Epidermal melanocyte (primary cell): Measurements from ENCODE around the gene IGLON5.

ENCODE experiments used
- DNase-seq: peaks from one replicate; pipeline ENCODE4 v3.0.0; 2011; ENCODE audit warnings: low spot score; ENCODE audit not compliant: insufficient read length

IGLON5 gene

DNA sequence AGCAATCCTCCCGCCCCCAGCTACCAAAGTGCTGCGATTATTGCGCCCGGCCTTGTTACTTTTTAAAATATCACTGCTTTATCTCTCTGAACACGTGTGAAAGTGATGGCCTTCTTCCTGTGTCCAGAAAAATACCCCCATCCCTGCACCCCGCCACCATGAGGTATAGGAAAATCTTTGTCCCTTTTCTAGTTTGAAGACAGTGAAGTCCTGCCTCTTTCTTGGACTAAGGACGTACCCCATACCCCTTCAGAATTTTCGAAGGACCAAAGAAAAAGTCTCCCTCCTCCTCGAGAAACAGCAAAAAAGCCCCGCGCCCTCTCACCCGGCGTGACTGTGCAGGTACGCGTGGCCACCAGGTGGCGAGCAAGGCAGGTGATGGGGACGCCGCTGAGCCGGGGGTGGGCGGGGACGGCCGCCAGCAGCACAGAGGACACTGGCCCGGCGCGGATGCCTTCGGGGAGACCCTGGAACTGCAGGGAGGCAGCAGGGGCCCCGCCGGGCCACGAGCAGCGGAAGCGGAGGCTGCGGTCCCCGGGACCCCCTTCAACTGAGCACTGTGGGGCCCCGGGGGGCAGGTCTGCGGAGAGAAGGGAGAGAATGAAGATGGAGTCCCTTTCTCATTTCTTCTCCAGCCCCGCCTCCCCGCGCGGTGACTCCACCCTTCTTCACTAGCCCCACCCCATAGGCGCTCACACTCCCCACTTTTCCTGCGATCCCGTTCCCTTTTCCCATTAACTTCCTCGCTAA, 27.3 kb downstream of the IGLON5 start:
- DNase-seq = peak; percentile 81

- no peak for DNase-seq
Measured at GRCh38 chr19:51339313-51339686, 27.9 kb downstream of the IGLON5 start.

DNA sequence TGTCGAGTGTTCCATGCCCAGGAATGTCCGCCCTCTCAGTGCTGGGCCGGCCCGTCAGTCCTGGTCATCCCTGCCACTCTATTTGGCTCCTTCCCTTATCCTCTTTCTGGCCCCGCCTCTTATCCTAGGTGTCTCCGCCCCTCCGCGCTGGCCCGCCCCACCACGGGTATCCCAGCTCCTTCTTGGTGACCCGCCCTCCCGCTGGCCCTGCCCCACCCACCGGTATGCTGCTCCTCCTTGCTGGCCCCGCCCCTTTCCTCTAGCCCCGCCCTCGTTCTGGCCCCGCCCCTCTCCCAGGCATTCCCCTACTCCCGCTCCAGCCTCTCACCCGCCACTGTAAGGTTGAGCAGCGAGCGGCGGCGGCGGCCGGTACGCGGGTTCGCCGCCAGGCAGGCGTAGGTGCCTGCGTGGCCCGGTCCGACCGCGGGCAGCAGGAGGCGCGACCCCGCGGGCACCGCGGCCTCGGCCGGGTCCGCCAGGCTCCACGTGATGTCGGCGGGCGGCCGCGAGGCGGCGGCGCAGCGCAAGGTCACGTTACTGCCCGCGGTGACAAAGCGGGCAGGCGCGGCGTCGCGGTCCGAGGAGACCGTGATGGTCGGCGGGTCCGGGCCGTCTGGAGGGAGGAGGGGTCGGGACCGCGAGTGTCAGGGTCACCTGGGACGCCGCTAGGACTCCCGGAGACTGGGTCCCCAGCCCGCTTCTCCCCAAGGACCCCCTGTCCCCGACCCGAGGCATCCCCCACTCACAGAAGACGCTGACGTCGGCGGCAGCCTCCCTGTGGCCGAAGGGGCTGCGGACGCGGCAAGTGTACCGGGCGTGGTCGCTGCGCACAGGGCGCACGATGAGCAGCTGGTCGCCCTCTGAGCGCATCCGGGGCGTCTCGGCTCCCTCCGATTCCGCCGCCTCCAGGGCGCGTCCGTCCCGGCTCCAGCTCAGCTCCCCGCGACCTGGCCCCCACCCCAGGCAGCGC, 28.5 kb downstream of the IGLON5 start:
- DNase-seq = peak; percentile 96

DNA sequence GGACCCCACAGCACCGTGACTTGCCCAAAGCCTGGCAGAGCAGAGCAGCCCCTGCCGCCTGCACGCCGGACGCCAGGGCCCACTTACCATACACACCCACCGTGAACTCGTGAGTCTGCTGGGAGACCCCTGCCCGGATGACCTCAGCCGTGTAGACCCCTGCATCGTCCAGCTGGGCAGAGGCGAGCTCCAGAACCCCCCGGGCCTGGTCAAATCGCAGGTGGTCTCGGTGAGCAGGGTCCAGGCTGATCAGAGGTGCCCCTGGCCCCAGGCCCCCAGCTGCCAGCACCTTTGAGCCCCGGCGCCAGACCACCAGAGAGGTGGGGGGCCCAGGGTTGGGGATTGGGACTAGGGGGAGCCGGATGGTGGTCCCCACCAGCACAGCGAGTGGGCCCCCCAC, 29.6 kb downstream of the IGLON5 start:
- DNase-seq = no peak

- no peak for DNase-seq
Measured at GRCh38 chr19:51341976-51342580, 30.6 kb downstream of the IGLON5 start, which contains the start of gene VSIG10L. VSIG10L (minus strand) TSS chr19:51342139; CDS start chr19:51342124, 15 bp downstream.

GRCh38 chr19:51342631-51343569, 31.5 kb downstream of the IGLON5 start:
- no peak for DNase-seq

GRCh38 chr19:51345076-51345620, 33.7 kb downstream of the IGLON5 start:
- DNase-seq = no peak

DNA sequence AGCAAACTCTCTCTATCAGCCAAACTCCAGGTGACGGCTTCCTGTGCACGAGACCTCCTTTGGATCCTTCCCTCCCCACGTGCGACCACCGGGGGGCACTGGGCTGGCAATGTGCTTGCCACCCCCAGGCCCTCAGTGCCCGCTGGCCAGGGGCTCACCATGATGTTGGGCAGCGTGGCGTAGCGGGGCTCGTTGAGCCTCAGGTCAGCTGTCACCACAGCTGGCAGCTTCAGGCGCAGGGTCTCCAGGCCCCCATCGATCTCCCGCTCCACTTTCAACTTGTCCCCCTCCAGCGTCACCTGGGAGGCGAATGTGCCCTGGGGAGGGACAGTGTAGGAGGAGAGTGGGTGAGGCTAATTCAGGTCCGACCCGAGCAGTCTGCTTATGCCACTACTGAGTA, 35.3 kb downstream of the IGLON5 start:
- DNase-seq = no peak

GRCh38 chr19:51347209-51347928, 35.9 kb downstream of the IGLON5 start:
- DNase-seq = no peak

DNA sequence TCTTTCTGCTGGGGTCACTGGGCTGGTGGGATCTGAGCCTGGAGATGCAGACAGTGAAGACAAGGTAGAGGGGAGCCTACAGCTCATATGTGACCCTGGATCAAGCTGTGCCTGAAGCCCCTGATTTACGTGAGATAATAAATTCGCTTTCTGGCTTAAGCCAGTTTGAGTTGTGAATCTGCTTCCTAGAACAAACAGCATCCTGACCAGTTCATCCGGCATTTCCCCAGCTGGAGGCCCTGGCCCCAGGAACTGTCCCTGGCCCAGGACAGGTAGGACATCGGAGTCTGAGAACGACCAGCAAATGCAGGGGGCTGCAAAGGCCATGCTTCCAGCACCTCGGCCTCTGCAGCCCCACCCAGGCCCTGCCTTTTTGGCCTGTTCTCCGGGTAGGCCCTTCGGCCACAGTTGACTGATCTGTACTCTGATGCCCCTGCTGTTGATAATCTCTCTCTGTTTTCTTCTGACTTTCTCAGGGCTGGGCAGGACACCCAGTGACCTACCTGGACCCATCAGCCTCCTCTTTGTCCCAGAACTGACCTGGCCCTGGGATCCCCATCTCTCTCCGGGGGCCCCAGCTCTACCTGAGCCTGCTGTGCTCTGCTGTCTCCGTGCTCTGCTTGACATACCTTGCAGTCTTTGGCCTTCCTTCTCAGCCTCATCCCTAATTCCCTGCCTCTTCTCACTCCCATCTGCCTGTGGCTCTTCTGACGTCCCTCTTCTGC, 40.0 kb downstream of the IGLON5 start:
- no peak for DNase-seq

GRCh38 chr19:51352783-51353360, 41.4 kb downstream of the IGLON5 start:
- no peak for DNase-seq

GRCh38 chr19:51354103-51354741, 42.8 kb downstream of the IGLON5 start:
- no peak for DNase-seq

DNA sequence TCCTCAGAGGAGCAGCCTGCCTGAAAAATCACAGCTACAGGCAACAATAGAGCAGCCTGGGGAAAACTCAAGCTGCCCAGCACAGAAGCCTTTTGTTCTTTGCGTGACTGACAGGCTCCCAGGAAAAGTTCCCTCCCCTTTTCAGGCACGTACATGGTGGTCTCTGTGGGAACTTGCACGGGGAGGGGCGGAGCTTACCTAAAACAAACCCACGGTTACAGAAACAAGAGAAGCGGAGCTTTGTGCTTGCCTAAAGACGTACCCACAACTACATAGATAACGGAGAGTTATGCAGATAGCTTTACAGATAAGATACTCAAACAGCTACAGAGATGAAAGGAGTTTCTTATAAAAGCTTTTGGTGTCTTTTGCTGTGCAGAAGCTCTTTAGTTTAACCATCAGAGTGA, 43.3 kb downstream of the IGLON5 start:
- no peak for DNase-seq

DNA sequence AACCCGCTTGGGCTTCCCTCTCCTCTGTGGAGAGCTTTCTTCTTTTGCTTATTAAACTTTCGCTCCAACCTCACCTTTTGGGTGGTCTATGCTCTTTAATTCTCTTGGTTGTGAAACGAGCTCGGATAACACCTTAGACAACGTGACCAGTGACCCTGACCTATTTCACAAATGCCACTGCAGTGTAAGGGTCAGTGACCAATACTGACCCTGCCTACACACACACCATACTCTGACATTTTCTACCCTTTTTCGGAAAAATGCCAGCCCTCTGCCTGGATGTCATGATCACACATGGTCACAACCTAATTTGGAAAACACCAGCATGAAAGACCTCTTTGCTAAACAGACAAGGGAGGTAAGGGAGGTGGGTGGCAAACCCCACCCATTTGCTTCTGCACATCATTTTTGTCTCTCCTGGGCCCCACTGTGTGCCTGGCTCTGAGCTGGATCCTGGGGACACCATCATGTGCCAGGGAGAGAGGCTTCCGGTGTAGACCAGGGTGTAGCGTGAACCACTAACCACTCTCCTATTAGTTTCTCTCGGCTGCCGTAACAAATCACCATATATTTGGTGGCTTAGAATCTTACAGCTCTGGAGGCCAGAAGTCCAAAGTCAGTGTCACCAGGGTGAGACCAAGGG, 44.8 kb downstream of the IGLON5 start:
- DNase-seq = no peak

- DNase-seq = no peak
Measured at GRCh38 chr19:51357952-51358351, 46.5 kb downstream of the IGLON5 start.

DNA sequence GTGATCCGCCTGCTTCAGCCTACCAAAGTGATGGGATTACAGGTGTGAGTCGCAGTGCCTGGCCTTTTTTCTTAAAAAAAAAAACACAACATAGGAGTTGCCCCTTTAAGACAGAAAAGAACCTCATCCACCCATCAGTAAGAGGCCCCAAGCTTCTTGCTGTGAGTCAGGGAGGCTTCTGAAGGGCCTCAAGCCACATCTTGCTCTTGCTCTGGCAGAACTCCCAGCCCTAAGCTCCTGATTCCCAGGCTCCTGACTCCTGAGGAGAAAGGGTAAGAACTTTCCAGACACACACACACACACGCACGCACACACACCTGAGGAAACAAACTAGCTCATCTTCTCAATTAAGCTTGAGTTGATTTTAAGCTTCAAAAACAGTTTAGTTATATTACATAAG, 47.9 kb downstream of the IGLON5 start:
- DNase-seq = no peak

DNA sequence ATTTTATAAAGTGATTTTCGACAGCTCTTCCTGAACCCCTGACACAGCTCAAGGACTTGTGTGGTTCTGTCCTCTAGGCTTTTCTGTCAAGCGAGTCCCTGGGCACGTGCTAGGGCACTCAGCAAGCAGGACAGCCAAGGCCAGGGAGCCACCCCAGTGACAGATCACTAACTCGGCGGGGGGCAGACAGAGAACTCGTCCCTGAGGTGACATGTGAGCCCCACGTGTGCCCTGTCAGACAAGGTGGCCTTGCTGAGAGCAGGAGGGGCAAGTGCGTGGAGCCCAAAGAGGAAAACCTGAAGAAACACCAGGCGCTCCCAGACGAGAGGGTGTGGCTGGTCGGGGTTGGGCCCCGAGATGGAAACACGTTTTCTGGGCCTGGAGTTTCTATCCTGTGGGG, 49.8 kb downstream of the IGLON5 start:
- no peak for DNase-seq
